SU-DHL-6 (cell line): Measurements from ENCODE around the gene C19orf85.

ENCODE experiments used
- EZH2phosphoT487 ChIP-seq: fragments of 200-600 bp; sonication (generic), shearing (Covaris generic); conservative IDR thresholded peaks from 2 replicates; pipeline ENCODE4 v1.6.1; 2018; ENCODE audit warnings: mild to moderate bottlenecking, antibody characterized with exemption, low read length, moderate library complexity, mixed read lengths
- TF ChIP-seq, protein P1 (sequence below): fragments of 200-600 bp; sonication (generic); IDR thresholded peaks from one replicate; pipeline ENCODE4 v1.5.1; 2017; ENCODE audit warnings: antibody characterized with exemption, mild to moderate bottlenecking, low read length, moderate library complexity; ENCODE audit not compliant: insufficient read depth, poor library complexity, severe bottlenecking

- TF ChIP-seq, protein P1, sequence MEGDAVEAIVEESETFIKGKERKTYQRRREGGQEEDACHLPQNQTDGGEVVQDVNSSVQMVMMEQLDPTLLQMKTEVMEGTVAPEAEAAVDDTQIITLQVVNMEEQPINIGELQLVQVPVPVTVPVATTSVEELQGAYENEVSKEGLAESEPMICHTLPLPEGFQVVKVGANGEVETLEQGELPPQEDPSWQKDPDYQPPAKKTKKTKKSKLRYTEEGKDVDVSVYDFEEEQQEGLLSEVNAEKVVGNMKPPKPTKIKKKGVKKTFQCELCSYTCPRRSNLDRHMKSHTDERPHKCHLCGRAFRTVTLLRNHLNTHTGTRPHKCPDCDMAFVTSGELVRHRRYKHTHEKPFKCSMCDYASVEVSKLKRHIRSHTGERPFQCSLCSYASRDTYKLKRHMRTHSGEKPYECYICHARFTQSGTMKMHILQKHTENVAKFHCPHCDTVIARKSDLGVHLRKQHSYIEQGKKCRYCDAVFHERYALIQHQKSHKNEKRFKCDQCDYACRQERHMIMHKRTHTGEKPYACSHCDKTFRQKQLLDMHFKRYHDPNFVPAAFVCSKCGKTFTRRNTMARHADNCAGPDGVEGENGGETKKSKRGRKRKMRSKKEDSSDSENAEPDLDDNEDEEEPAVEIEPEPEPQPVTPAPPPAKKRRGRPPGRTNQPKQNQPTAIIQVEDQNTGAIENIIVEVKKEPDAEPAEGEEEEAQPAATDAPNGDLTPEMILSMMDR, result no peak
- TF ChIP-seq EZH2phosphoT487, result no peak
Observed at GRCh38 chr19:55490478-55491432, 26.2 kb upstream of the C19orf85 start.
